GM21528 (cell line): Measurements from ENCODE around the gene CCDC93.
"Not testable (repeated sequence)": the region's sequence is repeated elsewhere in the genome, so short reads cannot be mapped to it uniquely, and the experiment has no call there.

Experiments
- ATAC-seq: cut with Tn5 transposase; IDR thresholded peaks from one replicate; pipeline ENCODE4 v1.9.1; 2021; ENCODE audit warnings: mild to moderate bottlenecking, moderate library complexity; ENCODE audit not compliant: unreplicated experiment, low FRiP score

The CCDC93 gene

DNA sequence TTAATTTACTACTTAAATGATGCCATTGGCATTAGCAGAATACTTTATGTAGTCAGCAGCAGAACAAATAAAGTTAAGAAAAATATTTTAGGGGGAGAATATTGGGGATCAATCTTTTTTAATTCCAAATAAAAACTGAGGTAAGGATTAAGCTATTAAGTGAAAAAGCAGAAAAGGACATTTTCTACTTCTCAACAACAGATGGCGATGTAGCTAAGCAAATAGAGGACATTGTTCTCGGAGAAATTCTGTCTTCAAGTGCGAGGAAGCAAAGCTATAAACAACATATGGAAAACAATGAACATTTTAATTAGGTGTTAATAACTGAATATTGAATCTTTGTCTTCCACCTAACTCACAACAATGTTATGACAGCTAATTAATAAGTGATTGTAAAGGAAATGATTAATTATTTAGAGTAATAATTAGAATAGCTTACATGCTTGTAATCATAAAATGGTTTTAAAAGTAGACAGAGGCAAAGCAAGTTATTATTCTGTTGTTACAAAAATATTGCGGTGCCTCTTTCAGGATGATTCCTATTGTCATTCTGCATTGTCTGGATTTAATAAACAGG is 32.9 kb upstream of the CCDC93 start:
- ATAC-seq, result no peak

DNA sequence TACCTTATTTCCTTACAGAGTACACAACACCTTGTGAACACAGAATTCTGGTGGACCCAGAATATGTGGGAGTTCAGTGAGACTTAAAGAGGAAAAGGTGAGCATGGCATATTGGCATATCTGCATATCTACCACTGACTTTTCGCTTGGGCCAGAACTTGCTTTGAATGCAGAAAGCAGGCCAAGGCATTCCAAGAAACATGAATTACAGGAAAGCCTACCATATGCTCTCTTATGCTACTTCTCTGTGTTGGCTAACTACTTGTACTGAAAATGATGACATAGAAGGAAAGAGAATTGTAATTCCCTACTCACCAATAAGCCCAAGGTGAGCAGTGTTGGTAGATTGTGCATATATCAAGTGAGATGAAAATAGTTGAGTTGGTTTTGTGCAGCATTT is 31.4 kb upstream of the CCDC93 start:
- no peak for ATAC-seq

DNA sequence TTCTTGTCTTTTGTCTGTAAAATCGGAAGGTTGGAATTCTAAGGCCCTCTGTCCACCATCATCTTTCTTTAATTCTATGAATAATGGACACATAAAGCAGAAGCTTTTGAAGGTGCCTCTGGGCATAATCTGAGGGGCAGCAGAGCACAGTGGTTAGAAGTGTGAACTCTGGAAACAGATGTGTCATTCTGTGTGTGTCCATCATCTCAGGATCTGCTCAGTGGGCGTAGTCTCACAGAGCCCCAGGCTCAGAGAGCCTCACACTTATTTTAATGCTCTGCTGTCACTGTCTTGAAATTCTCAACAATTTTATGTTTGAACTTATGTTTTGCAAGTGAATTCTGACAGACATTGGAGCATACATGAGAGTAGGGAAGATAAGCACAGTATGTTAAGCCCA is 31.0 kb upstream of the CCDC93 start:
- no peak for ATAC-seq

DNA sequence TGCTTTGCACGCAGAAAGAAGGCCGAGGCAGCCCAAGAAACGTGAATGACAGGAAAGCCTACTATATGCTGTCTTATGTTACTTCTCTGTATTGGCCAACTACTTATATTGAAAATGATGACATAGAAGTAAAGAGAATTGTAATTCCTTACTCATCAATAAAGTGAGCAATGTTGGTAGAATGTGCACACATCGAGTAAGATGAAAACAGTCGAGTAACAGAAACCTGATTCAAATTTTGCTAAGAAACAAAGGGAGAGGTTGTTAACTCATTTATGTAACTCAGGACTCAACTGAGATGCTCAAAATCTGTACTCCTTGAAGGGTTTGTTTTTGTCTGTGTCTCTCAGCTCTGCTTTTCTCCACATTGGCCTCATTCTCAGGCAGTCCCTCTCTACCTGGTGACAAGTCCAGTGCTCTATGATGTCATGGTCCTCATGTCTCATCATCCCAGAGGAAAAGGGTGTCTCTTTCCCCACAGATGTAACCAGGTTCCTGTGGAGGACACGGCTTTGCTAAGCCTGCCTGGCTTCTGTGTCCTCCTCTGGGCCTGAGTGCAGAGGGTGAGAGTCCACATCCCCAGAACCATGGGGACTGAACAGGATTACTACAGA is 30.3 kb upstream of the CCDC93 start:
- ATAC-seq, result no peak

DNA sequence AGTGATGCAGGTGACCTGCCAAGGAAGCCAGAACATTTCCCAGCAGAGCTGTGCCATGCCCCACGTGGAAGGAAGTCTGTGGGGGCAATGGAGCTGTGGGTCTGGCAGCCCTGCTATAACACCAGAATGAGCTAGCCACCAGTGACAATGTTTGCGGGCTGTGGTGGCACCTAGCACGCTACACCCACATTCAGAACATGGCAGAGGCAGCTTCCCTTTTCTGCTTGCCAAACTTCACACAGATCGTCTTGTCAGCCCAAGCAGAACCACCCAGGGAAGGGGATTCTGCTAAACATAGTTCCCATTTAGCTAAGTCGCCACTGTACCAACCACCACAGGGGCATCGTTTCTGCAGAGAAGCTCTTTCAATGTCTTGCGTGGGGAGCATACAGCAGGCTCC is 27.0 kb upstream of the CCDC93 start:
- no peak for ATAC-seq

DNA sequence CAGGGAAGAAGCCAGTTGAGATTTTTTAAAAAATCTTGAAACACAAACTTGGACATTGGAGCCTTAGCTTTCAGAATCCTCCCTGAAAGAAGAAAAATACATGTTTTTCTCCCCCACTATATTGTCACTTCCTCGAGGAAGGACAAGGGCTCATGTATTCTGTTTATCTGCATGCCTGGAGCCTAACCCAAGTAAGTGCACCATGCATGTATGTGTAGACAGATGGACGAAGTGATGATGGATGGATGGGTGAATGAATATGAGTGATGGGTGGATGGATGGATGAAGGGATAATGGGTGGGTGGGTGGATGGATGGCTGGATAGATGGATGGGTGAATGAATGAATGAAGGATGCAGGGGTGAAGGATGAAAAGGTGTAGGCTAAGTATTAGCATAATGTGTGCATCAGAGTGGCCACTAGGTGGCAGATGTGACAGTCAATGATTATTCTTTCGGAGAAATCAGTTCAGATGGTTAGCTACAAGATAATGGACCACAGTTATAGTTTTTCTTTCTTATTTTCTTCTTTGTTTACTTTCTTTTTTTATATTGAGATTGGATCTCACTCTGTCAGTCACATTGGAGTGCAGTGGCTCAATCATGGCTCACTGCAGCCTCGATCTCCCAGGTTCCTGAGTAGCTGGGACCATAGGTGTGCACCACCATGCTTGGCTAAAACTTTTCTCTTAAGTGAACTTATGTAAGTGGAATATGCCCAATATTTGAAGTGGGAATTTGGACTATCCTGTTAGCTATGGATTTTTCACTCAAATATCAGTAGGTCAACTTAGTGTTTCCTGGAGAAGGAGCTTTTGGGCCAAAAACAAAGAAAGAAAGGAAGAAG is 18.5 kb upstream of the CCDC93 start:
- peak; percentile 96 for ATAC-seq

DNA sequence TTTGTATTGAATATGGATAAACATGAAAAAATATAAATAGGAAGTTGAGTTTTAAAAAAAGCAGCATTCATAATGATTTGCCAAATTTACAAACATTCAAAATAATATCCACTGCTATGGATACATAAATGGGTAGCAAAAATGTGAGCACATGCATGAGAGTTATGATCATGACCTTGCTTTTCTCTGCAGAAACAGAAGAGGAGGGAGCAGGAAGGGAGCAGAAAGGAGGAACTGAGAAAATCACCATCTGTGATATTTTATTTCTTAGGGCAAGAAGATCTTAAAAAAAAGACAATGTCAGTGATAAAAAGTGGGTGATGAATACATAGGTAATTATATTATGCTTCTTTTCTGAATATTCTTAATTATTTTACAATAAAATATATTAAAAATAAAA is 17.7 kb upstream of the CCDC93 start:
- ATAC-seq, result no peak

DNA sequence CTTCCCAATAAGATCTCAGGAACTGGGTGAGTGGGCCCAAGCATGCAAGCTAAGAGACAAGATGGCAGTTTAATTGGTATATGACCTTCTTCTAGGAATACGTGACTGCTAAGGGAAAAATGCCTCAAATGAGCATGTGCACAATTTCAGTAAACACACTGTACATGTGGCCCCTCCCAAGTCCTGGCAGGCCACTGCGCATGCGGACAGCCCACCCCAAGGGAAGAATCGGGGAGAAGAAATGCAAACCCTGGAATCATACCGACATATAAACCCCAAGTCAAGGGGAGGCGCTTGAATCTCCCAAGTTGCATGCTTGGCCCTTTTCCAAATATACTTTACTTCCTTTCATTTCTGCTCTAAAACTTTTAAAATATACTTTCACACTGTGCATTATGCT is 15.2 kb upstream of the CCDC93 start:
- ATAC-seq, result no peak

DNA sequence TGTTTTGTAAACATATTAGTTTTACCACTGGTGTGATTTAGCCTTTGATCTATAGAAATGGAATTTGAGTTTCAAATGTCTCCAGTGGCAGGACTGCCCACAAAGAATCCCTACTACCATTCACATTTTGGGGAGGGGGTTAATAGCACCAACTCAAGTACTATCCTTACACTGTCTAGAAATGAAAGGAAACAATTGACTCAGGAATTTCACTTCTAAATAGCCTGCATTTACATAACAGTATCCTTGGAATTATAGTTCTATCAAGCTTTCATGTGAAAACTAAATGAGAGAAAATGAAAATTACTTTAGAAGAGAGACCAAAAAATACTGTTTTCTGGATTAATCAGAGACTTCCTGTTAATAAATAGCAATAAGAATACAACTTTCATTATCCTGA is 7.5 kb upstream of the CCDC93 start:
- ATAC-seq, result no peak

DNA sequence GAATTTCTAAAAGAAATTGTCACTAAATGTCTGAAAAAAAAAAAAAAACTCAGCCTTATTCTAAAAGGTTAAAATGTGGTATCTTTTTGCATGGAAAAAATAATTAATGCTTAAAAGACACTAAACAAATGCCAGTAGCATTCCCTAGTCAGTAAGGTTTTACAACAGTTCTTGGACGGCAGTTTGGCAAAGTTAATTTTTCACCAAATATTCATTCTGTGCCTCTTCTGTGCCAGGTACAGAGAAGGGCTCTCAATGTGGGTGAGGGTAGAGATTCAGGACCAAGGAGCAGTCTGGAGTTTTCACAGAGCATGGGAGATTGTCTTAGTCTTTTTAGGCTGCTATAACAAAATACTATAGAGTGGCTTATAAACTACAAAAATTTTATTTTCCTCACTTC is 6.0 kb upstream of the CCDC93 start:
- ATAC-seq, result no peak

DNA sequence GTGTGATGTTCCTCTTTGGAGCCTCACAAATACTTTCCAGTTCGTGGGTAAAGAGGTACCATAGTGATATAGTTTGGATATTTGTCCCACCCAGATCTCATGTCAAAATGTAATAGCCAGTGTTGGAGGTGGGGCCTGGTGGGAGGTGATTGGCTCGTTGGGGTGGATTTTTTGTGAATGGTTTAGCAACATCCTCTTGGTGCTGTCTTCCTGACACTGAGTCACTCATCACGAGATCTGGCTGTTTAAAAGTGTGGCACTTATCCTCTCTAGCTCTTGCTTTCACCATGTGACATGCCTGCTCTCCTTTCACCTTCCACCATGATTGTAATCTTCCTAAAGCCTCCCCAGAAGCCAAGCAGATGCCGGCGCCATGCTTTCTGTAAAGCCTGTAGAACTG is 3.0 kb upstream of the CCDC93 start:
- no peak for ATAC-seq

DNA sequence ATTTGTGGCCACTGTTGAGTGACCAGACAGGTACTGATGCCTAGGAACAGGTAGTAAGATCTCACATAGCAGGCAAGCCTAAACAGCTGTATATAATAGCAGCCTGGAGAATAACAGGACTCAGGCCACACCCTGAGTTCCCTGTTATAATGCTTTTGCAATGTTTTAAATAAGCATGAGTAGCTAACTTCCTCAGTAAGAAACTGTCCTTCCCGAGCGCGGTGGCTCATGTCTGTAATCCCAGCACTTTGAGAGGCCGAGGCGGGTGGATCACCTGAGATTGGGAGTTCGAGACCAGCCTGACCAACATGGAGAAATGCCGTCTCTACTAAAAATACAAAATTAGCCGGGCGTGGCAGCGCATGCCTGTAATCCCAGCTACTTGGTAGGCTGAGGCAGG is 1.9 kb upstream of the CCDC93 start:
- ATAC-seq, result not testable (repeated sequence)

DNA sequence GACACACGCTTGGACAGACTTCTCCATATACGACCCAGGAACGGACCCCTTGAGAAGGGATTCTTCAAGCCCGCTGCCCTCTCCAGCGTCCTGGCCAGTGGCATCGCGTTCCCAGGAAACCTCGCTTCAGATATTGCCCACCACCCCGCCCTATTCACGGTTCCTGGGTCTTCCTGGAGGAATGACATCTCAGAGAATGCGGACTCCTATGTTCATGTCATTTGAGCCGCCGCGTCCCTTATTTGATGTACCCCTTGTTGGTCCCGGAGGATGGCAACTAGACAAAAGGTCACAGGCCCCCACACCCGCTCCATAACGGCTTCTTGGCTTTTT is 588 bp upstream of the CCDC93 start:
- no peak for ATAC-seq

DNA sequence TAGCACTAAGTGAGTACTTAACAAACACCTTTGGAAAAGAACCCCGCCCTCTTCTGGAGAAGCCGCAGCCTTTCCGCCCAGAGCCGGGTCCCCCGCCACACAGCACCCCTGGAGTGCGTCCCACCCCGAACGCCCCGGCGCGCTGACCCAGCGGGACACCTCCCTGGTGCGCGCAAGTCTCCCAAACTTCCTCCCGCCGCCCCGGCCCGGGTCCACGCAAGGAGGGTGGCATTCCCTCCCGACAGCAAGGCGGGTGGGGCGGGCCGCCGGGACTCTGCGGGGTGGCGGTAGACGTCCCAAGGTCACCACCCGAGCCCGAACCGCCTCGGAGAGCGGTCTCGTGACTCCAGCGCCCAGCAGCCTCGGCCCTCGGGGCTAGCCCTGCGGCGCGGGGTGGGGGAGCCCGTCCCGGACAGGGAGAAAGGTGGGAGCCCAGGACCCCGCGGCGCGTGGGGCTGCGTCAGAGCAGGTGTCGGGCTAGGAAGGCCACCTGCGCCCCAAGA is 598 bp downstream of the CCDC93 start:
- peak; percentile 46 for ATAC-seq

DNA sequence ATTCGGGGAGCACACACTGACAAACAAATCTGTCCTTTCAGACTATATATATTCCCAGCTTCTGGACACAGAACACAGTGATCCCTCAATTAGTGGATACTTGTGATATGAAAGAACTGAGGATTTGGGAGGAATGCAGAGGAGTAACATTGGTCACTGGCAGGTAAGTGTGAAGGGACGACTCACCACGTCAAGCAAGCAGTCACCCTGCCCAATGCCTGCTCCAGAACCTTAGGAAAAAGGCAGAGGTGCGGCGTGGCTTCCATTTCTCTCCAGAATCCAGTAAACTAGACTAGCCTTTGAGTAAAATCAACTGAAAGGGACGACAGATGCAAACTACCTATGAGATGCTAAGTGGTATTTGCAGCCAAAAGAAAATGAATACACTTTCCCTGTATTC is 1.1 kb downstream of the CCDC93 start:
- no peak for ATAC-seq

DNA sequence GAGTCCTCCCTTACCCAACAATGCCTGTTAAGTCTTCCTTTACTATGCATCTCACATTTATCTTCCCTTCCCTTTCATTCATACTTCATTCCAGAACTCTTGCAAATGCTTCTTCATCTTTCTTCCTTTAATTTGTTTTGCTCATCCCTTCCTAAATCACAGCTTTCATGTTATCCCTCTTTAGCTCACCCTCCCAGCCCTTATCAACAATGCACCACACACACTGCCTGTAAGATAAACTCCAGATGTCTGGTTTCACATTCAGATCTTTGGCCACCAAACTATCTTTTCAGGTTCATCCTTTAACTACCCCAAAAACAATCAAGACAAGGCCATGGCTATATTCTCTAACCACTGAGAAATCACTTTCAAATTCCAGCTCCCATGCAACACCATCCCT is 3.4 kb downstream of the CCDC93 start:
- ATAC-seq, result no peak

DNA sequence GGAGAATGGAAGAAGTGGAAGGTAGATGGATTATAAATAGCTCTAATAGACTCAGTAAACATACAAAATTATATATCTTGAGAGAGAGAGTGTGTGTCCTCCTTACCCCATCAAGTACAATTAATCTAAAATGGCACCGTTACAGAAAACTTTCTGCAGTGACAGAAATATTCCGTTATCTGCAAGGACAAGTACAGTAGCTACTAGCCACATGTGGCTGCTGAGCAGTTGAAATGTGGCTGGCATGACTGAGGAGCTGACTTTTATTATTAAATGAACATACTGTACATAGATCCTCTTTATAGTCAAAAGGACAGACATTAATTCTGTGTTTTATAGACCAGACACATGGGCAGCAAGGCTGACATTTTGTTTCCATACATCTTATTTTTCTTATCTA is 7.0 kb downstream of the CCDC93 start:
- no peak for ATAC-seq

DNA sequence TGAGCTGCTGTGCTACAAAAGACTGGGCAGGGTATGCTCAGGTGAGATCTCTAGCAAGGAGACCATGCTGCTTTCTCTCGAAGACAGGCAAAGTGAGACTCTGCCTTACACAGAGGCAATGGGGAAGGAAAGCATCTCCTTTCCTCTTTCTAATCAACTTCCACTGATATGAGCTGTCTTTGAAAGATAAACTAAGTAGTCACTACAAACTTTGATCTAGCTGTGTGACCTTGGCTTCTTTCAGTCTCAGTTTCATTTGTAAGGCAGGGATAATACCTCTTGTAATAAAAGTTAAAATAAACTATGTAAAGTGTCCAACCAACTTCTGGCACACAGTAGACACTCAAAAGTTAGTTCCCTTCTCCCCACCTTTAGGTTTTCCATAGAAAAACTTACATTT is 7.5 kb downstream of the CCDC93 start:
- ATAC-seq, result no peak

DNA sequence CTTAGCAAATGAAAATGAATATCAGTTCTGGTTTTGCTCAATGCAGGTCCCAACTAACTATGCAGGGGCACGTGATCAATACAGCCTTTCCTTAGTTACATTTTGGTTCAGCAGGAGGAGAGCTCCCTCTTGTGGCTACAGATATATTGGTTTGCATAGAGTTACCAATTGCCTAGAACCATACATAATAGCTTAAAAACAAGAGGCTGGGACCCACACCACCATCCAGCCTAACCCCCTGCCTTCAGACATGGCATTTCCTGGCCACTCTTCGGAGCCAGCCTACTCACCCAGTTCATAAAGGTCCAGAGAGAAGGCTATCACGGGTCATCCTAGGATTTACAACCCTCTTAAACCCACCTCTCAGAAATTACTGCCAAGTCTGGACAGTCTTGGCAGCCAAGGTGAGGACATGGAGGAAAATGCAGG is 10.5 kb downstream of the CCDC93 start:
- ATAC-seq, result peak; percentile 99

DNA sequence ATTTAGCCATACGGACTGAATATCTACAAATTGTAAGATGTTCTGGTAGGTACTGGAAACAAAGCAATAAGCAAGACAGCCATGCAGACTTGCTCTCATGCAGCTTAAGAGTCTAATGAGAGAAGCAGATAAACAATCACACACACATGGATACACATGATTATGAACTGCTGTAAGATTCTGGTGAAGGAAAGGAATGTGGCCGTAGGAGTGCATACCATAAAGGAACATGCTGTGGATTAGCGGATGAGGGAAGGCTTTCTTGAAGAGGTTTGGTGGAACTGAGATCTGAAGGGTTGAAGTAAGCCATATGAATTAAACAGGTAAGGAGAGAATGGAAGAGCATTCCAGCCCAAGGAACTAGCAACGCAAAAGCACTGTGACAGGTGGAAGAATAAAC is 13.8 kb downstream of the CCDC93 start:
- ATAC-seq, result no peak

DNA sequence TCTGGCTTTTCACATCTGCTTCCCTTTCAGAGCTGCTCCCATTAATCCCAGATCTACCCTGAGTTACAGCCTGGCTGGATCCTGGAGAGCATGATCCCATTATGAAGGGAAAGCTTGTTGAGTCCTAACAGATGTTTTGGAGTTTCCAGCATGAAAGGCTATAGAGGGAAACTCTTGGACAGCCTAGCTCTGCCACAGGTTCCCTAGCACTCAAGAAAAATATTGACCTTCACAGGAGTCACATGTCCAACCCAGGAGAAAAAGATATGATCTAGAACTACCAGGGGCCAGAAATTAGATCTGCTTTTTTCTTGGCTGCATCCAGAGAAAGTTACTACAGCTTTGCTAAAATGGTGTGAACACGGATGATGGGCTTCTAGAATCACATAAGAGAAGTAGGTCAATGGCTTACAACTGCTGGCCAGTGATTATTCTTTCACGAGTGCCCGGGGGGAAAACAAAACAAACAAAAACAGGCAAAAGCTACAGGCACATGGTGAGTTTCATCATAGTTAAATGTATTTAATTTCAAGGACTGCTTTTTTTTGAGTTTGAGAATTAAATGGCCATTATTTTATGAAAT is 15.9 kb downstream of the CCDC93 start:
- no peak for ATAC-seq

DNA sequence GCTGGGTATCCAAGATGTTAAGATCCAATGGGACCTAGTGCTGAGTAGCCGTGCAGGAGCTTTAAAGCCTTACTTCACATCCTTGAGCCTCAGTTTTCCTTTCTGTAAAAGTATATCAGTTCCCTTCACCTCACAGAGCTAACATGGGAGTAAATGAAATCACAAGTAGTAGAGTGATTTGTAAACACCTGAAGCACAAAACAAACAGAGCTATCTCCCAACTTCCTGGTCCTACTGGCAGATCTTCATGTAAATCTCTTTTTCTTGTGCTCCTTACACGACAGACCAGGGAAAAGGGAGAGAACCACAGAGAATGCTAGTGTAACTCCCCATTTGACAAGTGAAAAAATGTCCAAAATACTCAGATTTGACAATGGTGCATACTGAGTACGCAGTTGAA is 17.3 kb downstream of the CCDC93 start:
- ATAC-seq, result no peak
